HepG2 (cell line): ENCODE measurements around the gene COL9A3. TPM values are rescaled to one million over a fixed set of nuclear protein-coding genes. Genes with fewer than 3 reads are reported as not detected.

Experiments
- DMTF1 ChIP-seq: sonication (generic); formaldehyde crosslinking; IDR thresholded peaks from 2 replicates; pipeline ENCODE4 v1.4.0; 2020; ENCODE audit warnings: mild to moderate bottlenecking, missing genetic modification reagents
- KDM4B ChIP-seq: sonication (generic); formaldehyde crosslinking; IDR thresholded peaks from 2 replicates; pipeline ENCODE4 v1.4.0; 2020; ENCODE audit warnings: missing genetic modification reagents
- KLF11 ChIP-seq: IDR thresholded peaks from 2 replicates; pipeline ENCODE4 v1.6.1; 2016; ENCODE audit warnings: missing compliant biosample characterization
- MXD4 ChIP-seq: IDR thresholded peaks from 2 replicates; pipeline ENCODE4 v1.6.1; 2016; ENCODE audit warnings: mild to moderate bottlenecking, missing biosample characterization, missing genetic modification reagents
- MZF1 ChIP-seq: sonication (generic); formaldehyde crosslinking; IDR thresholded peaks from 2 replicates; pipeline ENCODE4 v1.8.1; 2023; ENCODE audit warnings: mild to moderate bottlenecking, missing genetic modification reagents, borderline replicate concordance
- NFYB ChIP-seq: sonication (generic); formaldehyde crosslinking; IDR thresholded peaks from 2 replicates; pipeline ENCODE4 v1.4.0; 2020; ENCODE audit warnings: missing genetic modification reagents
- PATZ1 ChIP-seq: sonication (generic); formaldehyde crosslinking; IDR thresholded peaks from 2 replicates; pipeline ENCODE4 v1.4.0; 2020; ENCODE audit warnings: missing genetic modification reagents
- SIN3B ChIP-seq: fragments of 150-350 bp; IDR thresholded peaks from 2 replicates; pipeline ENCODE4 v1.6.1; 2014; ENCODE audit warnings: low read length
- TBL1XR1 ChIP-seq: fragments of 150-350 bp; IDR thresholded peaks from 2 replicates; pipeline ENCODE4 v1.6.1; 2014; ENCODE audit warnings: borderline replicate concordance, low read length; ENCODE audit not compliant: partially characterized antibody
- TOPORS ChIP-seq: sonication (generic); formaldehyde crosslinking; IDR thresholded peaks from 2 replicates; pipeline ENCODE4 v1.8.0; 2023; ENCODE audit warnings: mild to moderate bottlenecking, missing genetic modification reagents
- WIZ ChIP-seq: sonication (generic); formaldehyde crosslinking; IDR thresholded peaks from 2 replicates; pipeline ENCODE4 v1.5.1; 2020; ENCODE audit warnings: mild to moderate bottlenecking, missing genetic modification reagents
- ZFP36 ChIP-seq: fragments of 150-350 bp; IDR thresholded peaks from 2 replicates; pipeline ENCODE4 v1.6.1; 2018; ENCODE audit warnings: borderline replicate concordance, low read length, low read depth; ENCODE audit not compliant: partially characterized antibody
- ZFP37 ChIP-seq: sonication (generic); formaldehyde crosslinking; IDR thresholded peaks from 2 replicates; pipeline ENCODE4 v1.4.0; 2020; ENCODE audit warnings: missing genetic modification reagents, borderline replicate concordance
- ZFX ChIP-seq: sonication (generic); formaldehyde crosslinking; IDR thresholded peaks from 2 replicates; pipeline ENCODE4 v1.4.0; 2020; ENCODE audit warnings: mild to moderate bottlenecking, low read depth, missing genetic modification reagents, moderate library complexity
- ZNF280B ChIP-seq: sonication (generic); formaldehyde crosslinking; IDR thresholded peaks from 2 replicates; pipeline ENCODE4 v1.5.0; 2020; ENCODE audit warnings: missing genetic modification reagents, mild to moderate bottlenecking, borderline replicate concordance
- ZNF282 ChIP-seq: fragments of 450-650 bp; IDR thresholded peaks from 2 replicates; pipeline ENCODE4 v1.6.1; 2018; ENCODE audit not compliant: partially characterized antibody
- ZNF414 ChIP-seq: sonication (generic); formaldehyde crosslinking; IDR thresholded peaks from 2 replicates; pipeline ENCODE4 v1.5.0; 2020; ENCODE audit warnings: missing genetic modification reagents
- ZNF441 ChIP-seq: sonication (generic); formaldehyde crosslinking; IDR thresholded peaks from 2 replicates; pipeline ENCODE4 v1.7.0; 2021; ENCODE audit warnings: missing genetic modification reagents, borderline replicate concordance
- ZNF512B ChIP-seq: sonication (generic); formaldehyde crosslinking; IDR thresholded peaks from 2 replicates; pipeline ENCODE4 v1.5.1; 2020; ENCODE audit warnings: missing genetic modification reagents, mild to moderate bottlenecking, borderline replicate concordance
- ZNF761 ChIP-seq: sonication (generic); formaldehyde crosslinking; conservative IDR thresholded peaks from 2 replicates; pipeline ENCODE4 v1.4.0; 2020; ENCODE audit warnings: mild to moderate bottlenecking, missing genetic modification reagents
- polyA plus RNA-seq, 8 experiments: library from polyadenylated mRNA; depleted of rRNA in 3 of 8; stranded (reverse) in 7 of 8; unstranded in 1 of 8; fragments of >200 nt; fragmentation: Illumina TruSeq in 4 of 8; extraction: Trizol in 4 of 8; gene quantifications; 2 replicates each; pipeline versions ENCODE4 v1.2.1 to v1.2.3, GENCODE V29; 2011 to 2016; ENCODE audit warnings: low read depth in 4 of 8, missing spikeins in 1 of 8, mixed read lengths in 1 of 8; ENCODE audit not compliant: insufficient read depth in 1 of 8
- total RNA-seq, 5 experiments: library from RNA; depleted of rRNA; stranded (reverse); fragments of >200 nt; fragmentation: Illumina TruSeq; extraction: Trizol; gene quantifications; 2 replicates each; pipeline ENCODE4 v1.2.3, GENCODE V29; 2016; ENCODE audit warnings: low read depth in 1 of 5

COL9A3 gene
- total and polyA plus RNA-seq, 2 of the 13 experiments (the other 11 are each of a cell fraction or from before 2014, with no cell fraction given) = 155 to 204 TPM

GRCh38 chr20:62795023-62795761, 21.7 kb upstream of the COL9A3 start (continued):
- no peak for TF ChIP-seq DMTF1 (CRISPR knock-in tag)
- TF ChIP-seq ZFP37 (CRISPR knock-in tag) = no peak
- peak; percentile 58; the same call in 1 of the 2 replicates for TF ChIP-seq MXD4
- peak; percentile 62 for TF ChIP-seq PATZ1 (CRISPR knock-in tag)
- TF ChIP-seq KLF11 = peak; percentile 64
- TF ChIP-seq MZF1 = no peak
- TF ChIP-seq WIZ = no peak
- TF ChIP-seq TOPORS (CRISPR knock-in tag) = peak; percentile 62; the same call in 1 of the 2 replicates
- TF ChIP-seq ZNF512B = no peak; the same call in 1 of the 2 replicates
- TF ChIP-seq ZFP36 = no peak
- TF ChIP-seq ZFX = peak; percentile 71
- TF ChIP-seq TBL1XR1 = no peak
- TF ChIP-seq KDM4B (CRISPR knock-in tag) = no peak
- TF ChIP-seq ZNF441 (CRISPR knock-in tag) = peak; percentile 55; the same call in 1 of the 2 replicates
- peak; percentile 78; the same call in 1 of the 2 replicates for TF ChIP-seq ZNF761
- no peak for TF ChIP-seq SIN3B
- TF ChIP-seq ZNF282 = no peak
- TF ChIP-seq ZNF414 (CRISPR knock-in tag) = peak; percentile 14; the same call in 1 of the 2 replicates
- TF ChIP-seq ZNF280B (CRISPR knock-in tag) = peak; percentile 71; the same call in 1 of the 2 replicates
- TF ChIP-seq NFYB (CRISPR knock-in tag) = no peak
